Mucosa of stomach (tissue), 1 donor: Measurements from ENCODE around the gene CPOX.
A peak's percentile ranks its signal among the peaks of the same experiment; 100 is the strongest.

Experiments
- H3K27me3 ChIP-seq: one replicate; pipeline ENCODE4 v1.7.0; 2013; ENCODE audit warnings: mild to moderate bottlenecking, low read length; ENCODE audit not compliant: control insufficient read depth, insufficient read depth
- H3K36me3 ChIP-seq: one replicate; pipeline ENCODE4 v1.7.0; 2013; ENCODE audit warnings: low read length; ENCODE audit not compliant: control insufficient read depth, insufficient read depth
- H3K4me1 ChIP-seq: one replicate; pipeline ENCODE4 v1.7.0; 2013; ENCODE audit warnings: mild to moderate bottlenecking, low read length; ENCODE audit not compliant: control insufficient read depth, insufficient read depth
- H3K4me3 ChIP-seq: one replicate; pipeline ENCODE4 v1.7.0; 2013; ENCODE audit warnings: low read length
- H3K9ac ChIP-seq: one replicate; pipeline ENCODE4 v1.7.0; 2013; ENCODE audit warnings: mild to moderate bottlenecking, low read length, moderate library complexity
- H3K9me3 ChIP-seq: one replicate; pipeline ENCODE4 v1.7.0; 2013; ENCODE audit warnings: mild to moderate bottlenecking, low read length, moderate library complexity; ENCODE audit not compliant: control insufficient read depth
- donor health status: Pancreatic carcinoma.

Gene CPOX

GRCh38 chr3:98608029-98608428, 14.6 kb upstream of the CPOX start:
- H3K9ac ChIP-seq, result no peak overlapping the region
- no peaks in the 10 kb centered on the region for H3K27me3 ChIP-seq
- no peaks in the 10 kb centered on the region for H3K36me3 ChIP-seq
- H3K4me3 ChIP-seq, result no peak overlapping the region
- H3K4me1 ChIP-seq, result no peaks in the 10 kb centered on the region
- no peaks in the 10 kb centered on the region for H3K9me3 ChIP-seq

- Histone ChIP-seq H3K4me1 (no peaks in the 10 kb centered on the region), H3K9me3 (no peaks in the 10 kb centered on the region), H3K9ac (no peak overlapping the region), H3K36me3 (no peaks in the 10 kb centered on the region), H3K4me3 (no peak overlapping the region), H3K27me3 (no peaks in the 10 kb centered on the region)
Measured at GRCh38 chr3:98603580-98603979, 10.2 kb upstream of the CPOX start.

GRCh38 chr3:98602078-98602678, 8.8 kb upstream of the CPOX start:
- H3K36me3 ChIP-seq, result no peaks in the 10 kb centered on the region
- H3K9ac ChIP-seq, result no peak overlapping the region
- no peaks in the 10 kb centered on the region for H3K4me1 ChIP-seq
- no peaks in the 10 kb centered on the region for H3K27me3 ChIP-seq
- no peak overlapping the region for H3K4me3 ChIP-seq
- H3K9me3 ChIP-seq, result no peaks in the 10 kb centered on the region

GRCh38 chr3:98601180-98601579, 7.8 kb upstream of the CPOX start:
- no peak overlapping the region for H3K9ac ChIP-seq

GRCh38 chr3:98600412-98601095, 7.1 kb upstream of the CPOX start:
- H3K27me3 ChIP-seq, result no peaks in the 10 kb centered on the region
- H3K4me3 ChIP-seq, result no peak overlapping the region
- H3K9ac ChIP-seq, result no peak overlapping the region
- no peaks in the 10 kb centered on the region for H3K9me3 ChIP-seq
- H3K4me1 ChIP-seq, result no peaks in the 10 kb centered on the region
- H3K36me3 ChIP-seq, result no peaks in the 10 kb centered on the region

More at GRCh38 chr3:98601180-98601579, 7.8 kb upstream of the CPOX start:
- no peaks in the 10 kb centered on the region for H3K4me1 ChIP-seq
- no peaks in the 10 kb centered on the region for H3K27me3 ChIP-seq
- no peaks in the 10 kb centered on the region for H3K9me3 ChIP-seq
- no peaks in the 10 kb centered on the region for H3K36me3 ChIP-seq
- no peak overlapping the region for H3K4me3 ChIP-seq

GRCh38 chr3:98599647-98600411, 6.4 kb upstream of the CPOX start:
- H3K4me3 ChIP-seq, result no peak overlapping the region
- H3K27me3 ChIP-seq, result no peaks in the 10 kb centered on the region
- H3K9ac ChIP-seq, result no peak overlapping the region
- H3K36me3 ChIP-seq, result no peaks in the 10 kb centered on the region
- H3K9me3 ChIP-seq, result no peaks in the 10 kb centered on the region
- H3K4me1 ChIP-seq, result no peaks in the 10 kb centered on the region

GRCh38 chr3:98598492-98598891, 5.1 kb upstream of the CPOX start:
- H3K36me3 ChIP-seq, result no peaks in the 10 kb centered on the region

GRCh38 chr3:98596541-98597500, 3.4 kb upstream of the CPOX start:
- H3K9me3 ChIP-seq, result no peaks in the 10 kb centered on the region
- H3K4me3 ChIP-seq, result no peak overlapping the region
- H3K36me3 ChIP-seq, result no peaks in the 10 kb centered on the region
- H3K4me1 ChIP-seq, result peaks cover 9% of the 10 kb centered on the region
- no peaks in the 10 kb centered on the region for H3K27me3 ChIP-seq
- H3K9ac ChIP-seq, result no peak overlapping the region

More at GRCh38 chr3:98598492-98598891, 5.1 kb upstream of the CPOX start:
- no peaks in the 10 kb centered on the region for H3K9me3 ChIP-seq
- H3K27me3 ChIP-seq, result no peaks in the 10 kb centered on the region
- no peak overlapping the region for H3K4me3 ChIP-seq
- no peak overlapping the region for H3K9ac ChIP-seq
- H3K4me1 ChIP-seq, result no peaks in the 10 kb centered on the region

GRCh38 chr3:98596087-98596486, 2.7 kb upstream of the CPOX start:
- H3K9ac ChIP-seq, result no peak overlapping the region
- H3K27me3 ChIP-seq, result no peaks in the 10 kb centered on the region
- H3K9me3 ChIP-seq, result no peaks in the 10 kb centered on the region
- H3K4me3 ChIP-seq, result no peak overlapping the region
- H3K4me1 ChIP-seq, result peaks cover 9% of the 10 kb centered on the region
- no peaks in the 10 kb centered on the region for H3K36me3 ChIP-seq

- H3K27me3 ChIP-seq, result no peaks in the 10 kb centered on the region
- no peaks in the 10 kb centered on the region for H3K9me3 ChIP-seq
- no peak overlapping the region for H3K9ac ChIP-seq
- H3K4me3 ChIP-seq, result no peak overlapping the region
- H3K4me1 ChIP-seq, result peaks cover 9% of the 10 kb centered on the region
- no peaks in the 10 kb centered on the region for H3K36me3 ChIP-seq
Measured at GRCh38 chr3:98594628-98595324, 1.4 kb upstream of the CPOX start.

- Histone ChIP-seq H3K9ac (peak overlapping the region; percentile 77), H3K36me3 (no peaks in the 10 kb centered on the region), H3K4me3 (peak overlapping the region; percentile 61), H3K4me1 (peaks cover 9% of the 10 kb centered on the region), H3K9me3 (no peaks in the 10 kb centered on the region), H3K27me3 (no peaks in the 10 kb centered on the region)
Measured at GRCh38 chr3:98592345-98592935, 971 bp downstream of the CPOX start.
